Measurements from ENCODE around the gene AQP5. TPM values are rescaled to one million over a fixed set of nuclear protein-coding genes. Genes with fewer than 3 reads are reported as not detected.

The AQP5 gene
- total RNA-seq, 2 experiments from 2014 or later: not detected

DNA sequence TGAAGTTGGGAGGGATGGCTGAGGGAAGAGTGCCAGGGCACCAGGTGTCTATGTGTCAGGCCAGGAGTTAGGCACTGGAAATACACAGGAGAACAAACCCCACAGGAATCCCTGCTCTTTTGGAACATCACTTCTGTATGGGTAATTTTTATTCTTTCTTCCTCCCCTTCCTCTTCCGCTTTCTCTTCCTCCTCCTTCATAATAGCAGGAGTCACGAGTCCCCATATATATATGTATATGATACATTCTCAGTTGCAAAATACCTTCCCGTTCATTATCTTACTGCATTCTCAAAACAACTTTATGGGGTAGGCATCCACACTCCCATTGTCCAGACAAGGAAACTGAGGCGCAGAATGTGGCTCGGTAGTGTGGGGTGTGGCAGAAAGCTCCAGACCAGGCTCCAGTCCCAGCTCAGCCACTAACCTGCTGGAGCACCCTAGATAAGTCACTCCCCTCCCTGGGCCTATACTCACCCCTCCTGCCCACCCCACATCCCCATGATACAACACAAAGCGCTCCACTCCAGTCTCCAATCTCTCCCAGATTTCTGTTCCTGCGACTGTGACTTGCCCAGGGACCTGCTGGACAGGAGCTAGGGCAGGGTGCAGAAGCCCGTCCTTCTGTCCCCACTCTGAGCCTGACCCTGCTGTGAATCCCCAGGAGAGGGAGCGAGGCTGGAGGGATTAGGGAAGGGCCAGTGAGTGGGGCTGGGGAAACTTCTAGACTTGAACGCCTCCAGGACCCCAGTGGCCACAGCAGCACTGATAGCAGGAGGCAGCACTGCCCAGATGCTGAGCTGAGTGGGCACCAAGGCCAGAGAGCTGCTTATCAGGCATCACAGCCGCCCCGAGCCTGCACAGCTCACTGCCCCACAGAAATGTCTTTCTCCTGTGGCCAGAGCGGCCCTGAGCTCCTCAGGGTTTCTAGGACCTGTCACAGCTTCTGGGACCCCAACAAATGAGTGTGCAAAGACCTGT, 12.5 kb upstream of the AQP5 start:
- TF ChIP-seq, protein P1, sequence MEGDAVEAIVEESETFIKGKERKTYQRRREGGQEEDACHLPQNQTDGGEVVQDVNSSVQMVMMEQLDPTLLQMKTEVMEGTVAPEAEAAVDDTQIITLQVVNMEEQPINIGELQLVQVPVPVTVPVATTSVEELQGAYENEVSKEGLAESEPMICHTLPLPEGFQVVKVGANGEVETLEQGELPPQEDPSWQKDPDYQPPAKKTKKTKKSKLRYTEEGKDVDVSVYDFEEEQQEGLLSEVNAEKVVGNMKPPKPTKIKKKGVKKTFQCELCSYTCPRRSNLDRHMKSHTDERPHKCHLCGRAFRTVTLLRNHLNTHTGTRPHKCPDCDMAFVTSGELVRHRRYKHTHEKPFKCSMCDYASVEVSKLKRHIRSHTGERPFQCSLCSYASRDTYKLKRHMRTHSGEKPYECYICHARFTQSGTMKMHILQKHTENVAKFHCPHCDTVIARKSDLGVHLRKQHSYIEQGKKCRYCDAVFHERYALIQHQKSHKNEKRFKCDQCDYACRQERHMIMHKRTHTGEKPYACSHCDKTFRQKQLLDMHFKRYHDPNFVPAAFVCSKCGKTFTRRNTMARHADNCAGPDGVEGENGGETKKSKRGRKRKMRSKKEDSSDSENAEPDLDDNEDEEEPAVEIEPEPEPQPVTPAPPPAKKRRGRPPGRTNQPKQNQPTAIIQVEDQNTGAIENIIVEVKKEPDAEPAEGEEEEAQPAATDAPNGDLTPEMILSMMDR (IDR thresholded peaks at IDR 0.05): no peak
- no peak overlapping the region for H3K4me3 Mint-ChIP-seq
- H3K36me3 Mint-ChIP-seq (ENCODE audit: low read depth): no peaks in the 10 kb centered on the region
- peaks cover 3% of the 10 kb centered on the region for H3K27me3 Mint-ChIP-seq
- H3K9me3 Mint-ChIP-seq: no peaks in the 10 kb centered on the region
- CTCF ChIA-PET: interaction anchor here (0.9 to 6.3 kb wide), 4 partner anchors 12 to 107 kb away, joined by 3 to 128 read pairs (median 4); partner anchors contain the start of gene AQP5
- ATAC-seq: no peak
- DNase-seq: no peak
- POLR2A ChIA-PET: interaction anchor here (0.9 kb wide), 1 partner anchor 18 kb away, joined by 3 read pairs; no protein-coding TSS in a partner anchor
- intact Hi-C loops (cut with micrococcal nuclease): no loop called here
- H3K4me1 Mint-ChIP-seq (ENCODE audit: low read depth): peaks cover 23% of the 10 kb centered on the region
- no peak overlapping the region for H3K27ac Mint-ChIP-seq

DNA sequence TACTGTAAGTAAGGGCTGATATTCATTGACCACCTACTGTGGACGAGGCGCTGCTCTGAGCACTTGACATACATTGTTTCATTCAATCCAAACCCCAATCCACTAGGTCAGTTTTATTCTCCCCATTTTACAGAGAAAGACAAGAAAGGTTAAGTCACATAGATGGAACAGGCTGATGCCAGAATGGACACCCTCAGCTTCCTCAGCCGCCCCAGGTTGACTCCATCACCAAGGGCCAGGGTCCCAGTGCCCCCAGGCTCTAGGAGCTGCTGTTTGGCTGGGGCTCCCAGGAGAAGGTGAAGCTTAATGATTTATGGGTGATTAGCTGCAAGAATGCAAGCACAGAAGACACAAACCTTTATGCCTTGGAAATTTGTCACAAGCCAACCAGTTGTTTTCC, 11.8 kb upstream of the AQP5 start:
- no peaks in the 10 kb centered on the region for H3K9me3 Mint-ChIP-seq
- no peaks in the 10 kb centered on the region for H3K36me3 Mint-ChIP-seq (ENCODE audit: low read depth)
- intact Hi-C loops (cut with micrococcal nuclease): no loop called here
- POLR2A ChIA-PET: interaction anchor here (0.9 kb wide), 1 partner anchor 17 kb away, joined by 3 read pairs; no protein-coding TSS in a partner anchor
- TF ChIP-seq, protein P1 (IDR thresholded peaks at IDR 0.05): no peak
- no peak overlapping the region for H3K27ac Mint-ChIP-seq
- peaks cover 18% of the 10 kb centered on the region for H3K4me1 Mint-ChIP-seq (ENCODE audit: low read depth)
- DNase-seq (no peak), ATAC-seq (no peak)
- CTCF ChIA-PET: interaction anchor here (0.9 to 6.3 kb wide), 5 partner anchors 13 to 172 kb away, joined by 3 to 128 read pairs (median 3); partner anchors contain the start of gene AQP5
- H3K27me3 Mint-ChIP-seq: peaks cover 10% of the 10 kb centered on the region
- no peak overlapping the region for H3K4me3 Mint-ChIP-seq

DNA sequence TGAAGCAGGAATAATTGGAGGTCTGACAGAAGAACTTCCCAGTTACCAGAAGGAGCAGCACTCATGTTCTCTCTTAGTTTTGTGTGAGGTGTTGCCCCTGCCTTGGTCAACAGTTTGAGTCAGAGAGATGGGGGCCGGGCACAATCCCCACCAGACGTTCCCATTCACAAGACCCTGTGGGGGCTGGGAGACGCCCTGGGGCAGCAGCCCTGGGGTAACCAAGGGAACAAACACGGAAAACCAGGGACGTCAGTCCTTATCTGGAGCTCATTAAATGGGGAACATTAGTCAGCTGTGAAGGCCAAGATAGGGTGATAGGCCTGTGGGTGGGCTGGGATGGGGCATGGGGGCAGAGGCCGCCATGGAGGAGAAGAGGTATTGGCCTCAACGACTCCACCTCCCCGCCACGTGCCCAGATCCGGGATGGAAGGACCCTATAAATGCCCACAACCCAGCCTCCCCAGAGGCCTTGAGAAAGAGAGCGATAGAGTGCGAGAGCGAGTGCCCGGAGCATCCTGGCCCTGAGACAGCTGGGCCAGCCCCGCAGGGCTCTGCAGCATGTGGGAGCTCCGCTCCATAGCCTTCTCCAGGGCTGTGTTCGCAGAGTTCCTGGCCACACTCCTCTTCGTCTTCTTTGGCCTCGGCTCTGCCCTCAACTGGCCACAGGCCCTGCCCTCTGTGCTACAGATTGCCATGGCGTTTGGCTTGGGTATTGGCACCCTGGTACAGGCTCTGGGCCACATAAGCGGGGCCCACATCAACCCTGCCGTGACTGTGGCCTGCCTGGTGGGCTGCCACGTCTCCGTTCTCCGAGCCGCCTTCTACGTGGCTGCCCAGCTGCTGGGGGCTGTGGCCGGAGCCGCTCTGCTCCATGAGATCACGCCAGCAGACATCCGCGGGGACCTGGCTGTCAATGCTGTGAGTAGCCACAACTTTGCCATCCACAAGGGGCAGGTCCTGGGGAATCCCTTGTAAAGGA, 11.1 kb upstream of the AQP5 start, which contains the start of gene AQP2:
Gene AQP2, plus strand, starts transcription at position 465 of the 979 bp plus-strand sequence. Its CDS starts 94 bp downstream, at position 559.
- Mint-ChIP-seq H3K27me3 (peaks cover 12% of the 10 kb centered on the region), H3K36me3 (ENCODE audit: low read depth) (no peaks in the 10 kb centered on the region), H3K4me1 (ENCODE audit: low read depth) (peaks cover 11% of the 10 kb centered on the region), H3K27ac (no peak within 1 kb of the TSS), H3K9me3 (no peaks in the 10 kb centered on the region), H3K4me3 (no peak within 1 kb of the TSS)
- DNase-seq (no peak), ATAC-seq (no peak)
- TF ChIP-seq, protein P1 (IDR thresholded peaks at IDR 0.05): no peak
- ChIA-PET POLR2A (no interaction called here), CTCF (interaction anchor here (1.2 to 6.3 kb wide), 5 partner anchors 15 to 173 kb away, joined by 3 to 128 read pairs (median 3); partner anchors contain the start of gene AQP5)
- intact Hi-C loops (cut with micrococcal nuclease): no loop called here

GRCh38 chr12:49951411-49952240, 10.0 kb upstream of the AQP5 start:
- no peak for DNase-seq
- Mint-ChIP-seq H3K27ac (no peak overlapping the region), H3K4me3 (no peak overlapping the region), H3K27me3 (peaks cover 20% of the 10 kb centered on the region), H3K36me3 (ENCODE audit: low read depth) (no peaks in the 10 kb centered on the region), H3K4me1 (ENCODE audit: low read depth) (peaks cover under 1% of the 10 kb centered on the region), H3K9me3 (no peaks in the 10 kb centered on the region)
- intact Hi-C loops (cut with micrococcal nuclease): no loop called here
- no peak for ATAC-seq
- ChIA-PET POLR2A (no interaction called here), CTCF (interaction anchor here (0.6 to 1.2 kb wide), 2 partner anchors 9 to 16 kb away, joined by 3 read pairs; no protein-coding TSS in a partner anchor)
- TF ChIP-seq, protein P1 (IDR thresholded peaks at IDR 0.05): no peak
